Measurements from ENCODE around the gene PSENEN.

The PSENEN gene

GRCh38 chr19:35718345-35719041 lies 27.0 kb upstream of the PSENEN start:
- TF ChIP-seq TAF1 (IDR thresholded peaks at IDR 0.05; ENCODE audit: borderline replicate concordance, insufficient read depth, low read length) (no peak), REST (IDR thresholded peaks at IDR 0.05; ENCODE audit: insufficient read depth in 1 of 2, low read depth in 2 of 2, low read length in 2 of 2) (no peak), SIN3A (IDR thresholded peaks at IDR 0.05; ENCODE audit: borderline replicate concordance, insufficient read depth, low read length) (no peak), FOXP2 (optimal IDR thresholded peaks at IDR 0.05; ENCODE audit: borderline replicate concordance, extremely low read depth, extremely low read length, insufficient read depth) (no peak), POLR2AphosphoS5 (IDR thresholded peaks at IDR 0.05; ENCODE audit: low read depth, low read length) (no peak)

GRCh38 chr19:35719402-35720162 lies 25.9 kb upstream of the PSENEN start:
- no peak for TF ChIP-seq POLR2AphosphoS5 (IDR thresholded peaks at IDR 0.05; ENCODE audit: low read depth, low read length)
- no peak for TF ChIP-seq FOXP2 (optimal IDR thresholded peaks at IDR 0.05; ENCODE audit: borderline replicate concordance, extremely low read depth, extremely low read length, insufficient read depth)
- no peak for TF ChIP-seq TAF1 (IDR thresholded peaks at IDR 0.05; ENCODE audit: borderline replicate concordance, insufficient read depth, low read length)
- no peak for TF ChIP-seq REST (IDR thresholded peaks at IDR 0.05; ENCODE audit: insufficient read depth in 1 of 2, low read depth in 2 of 2, low read length in 2 of 2)
- TF ChIP-seq SIN3A (IDR thresholded peaks at IDR 0.05; ENCODE audit: borderline replicate concordance, insufficient read depth, low read length): no peak

GRCh38 chr19:35720163-35720524 lies 25.3 kb upstream of the PSENEN start:
- TF ChIP-seq FOXP2 (optimal IDR thresholded peaks at IDR 0.05; ENCODE audit: borderline replicate concordance, extremely low read depth, extremely low read length, insufficient read depth) (no peak), SIN3A (IDR thresholded peaks at IDR 0.05; ENCODE audit: borderline replicate concordance, insufficient read depth, low read length) (no peak), REST (IDR thresholded peaks at IDR 0.05; ENCODE audit: insufficient read depth in 1 of 2, low read depth in 2 of 2, low read length in 2 of 2) (no peak)

- TF ChIP-seq REST (IDR thresholded peaks at IDR 0.05; ENCODE audit: insufficient read depth in 1 of 2, low read depth in 2 of 2, low read length in 2 of 2) (no peak), POLR2AphosphoS5 (IDR thresholded peaks at IDR 0.05; ENCODE audit: low read depth, low read length) (no peak), TAF1 (IDR thresholded peaks at IDR 0.05; ENCODE audit: borderline replicate concordance, insufficient read depth, low read length) (no peak), SIN3A (IDR thresholded peaks at IDR 0.05; ENCODE audit: borderline replicate concordance, insufficient read depth, low read length) (no peak), FOXP2 (optimal IDR thresholded peaks at IDR 0.05; ENCODE audit: borderline replicate concordance, extremely low read depth, extremely low read length, insufficient read depth) (no peak)
Observed at GRCh38 chr19:35720648-35721047, 24.8 kb upstream of the PSENEN start.
